ENCODE data around the gene CD7. TPM values are rescaled to one million over a fixed set of nuclear protein-coding genes. Genes with fewer than 3 reads are reported as not detected.

CD7 gene
- total RNA-seq, 4 donors from 2014 or later: 0.44 to 2.2 (median 1.8) TPM; not detected in 1

DNA sequence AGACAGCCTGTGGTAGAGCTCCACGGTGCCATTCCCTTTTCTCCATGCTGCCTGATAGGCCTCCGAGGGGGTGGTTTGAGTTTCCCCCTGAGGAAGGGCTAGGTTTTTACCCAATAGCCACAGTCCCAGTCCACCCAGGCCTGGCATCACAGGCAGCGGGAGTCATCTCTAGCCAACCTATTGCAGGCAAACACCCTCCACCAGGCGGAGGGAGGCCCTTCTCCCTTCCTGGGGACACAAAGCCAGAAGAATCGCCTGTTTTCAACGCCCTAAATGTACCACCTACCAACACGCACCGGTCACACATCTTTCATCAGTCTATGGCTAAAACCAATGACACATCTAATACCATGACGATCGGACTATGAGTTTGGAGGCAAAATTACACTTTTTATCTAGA lies 51.3 kb downstream of the CD7 start:
- TF ChIP-seq, protein P1, sequence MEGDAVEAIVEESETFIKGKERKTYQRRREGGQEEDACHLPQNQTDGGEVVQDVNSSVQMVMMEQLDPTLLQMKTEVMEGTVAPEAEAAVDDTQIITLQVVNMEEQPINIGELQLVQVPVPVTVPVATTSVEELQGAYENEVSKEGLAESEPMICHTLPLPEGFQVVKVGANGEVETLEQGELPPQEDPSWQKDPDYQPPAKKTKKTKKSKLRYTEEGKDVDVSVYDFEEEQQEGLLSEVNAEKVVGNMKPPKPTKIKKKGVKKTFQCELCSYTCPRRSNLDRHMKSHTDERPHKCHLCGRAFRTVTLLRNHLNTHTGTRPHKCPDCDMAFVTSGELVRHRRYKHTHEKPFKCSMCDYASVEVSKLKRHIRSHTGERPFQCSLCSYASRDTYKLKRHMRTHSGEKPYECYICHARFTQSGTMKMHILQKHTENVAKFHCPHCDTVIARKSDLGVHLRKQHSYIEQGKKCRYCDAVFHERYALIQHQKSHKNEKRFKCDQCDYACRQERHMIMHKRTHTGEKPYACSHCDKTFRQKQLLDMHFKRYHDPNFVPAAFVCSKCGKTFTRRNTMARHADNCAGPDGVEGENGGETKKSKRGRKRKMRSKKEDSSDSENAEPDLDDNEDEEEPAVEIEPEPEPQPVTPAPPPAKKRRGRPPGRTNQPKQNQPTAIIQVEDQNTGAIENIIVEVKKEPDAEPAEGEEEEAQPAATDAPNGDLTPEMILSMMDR (IDR thresholded peaks at IDR 0.05; ENCODE audit: low read depth): no peak

Other genes with a start within 250 kb of the CD7 start
- gene FASN, start 219.4 kb downstream of the CD7 start, total RNA-seq: 1,000 to 10,000 TPM in 1 of 4 donors, 100 to 1,000 TPM in 3; 148 to 4,879 (median 378) TPM
- 10 to 100 TPM in 3 of 4 donors, 1 to 10 TPM in 1; 8.8 to 31.5 (median 17.1) TPM for gene CCDC57, start 104.8 kb downstream of the CD7 start, total RNA-seq
- 10 to 100 TPM in 3 of 4 donors, 1 to 10 TPM in 1; 2.8 to 64.8 (median 19.2) TPM for gene SLC16A3, start 88.6 kb downstream of the CD7 start, total RNA-seq
- gene CSNK1D, start 43.9 kb downstream of the CD7 start, total RNA-seq: 100 to 1,000 TPM in 1 of 4 donors, 10 to 100 TPM in 3; 55.1 to 139 (median 64.5) TPM
- 10 to 100 TPM in 3 of 4 donors, 1 to 10 TPM in 1; 9.5 to 17.5 (median 14.7) TPM for gene SECTM1, start 16.2 kb upstream of the CD7 start, total RNA-seq
- gene TEX19, start 41.6 kb upstream of the CD7 start, total RNA-seq: not detected
- gene UTS2R, start 54.2 kb upstream of the CD7 start, total RNA-seq: not detected
- gene HEXD, start 100.7 kb upstream of the CD7 start, total RNA-seq: 100 to 1,000 TPM in 2 of 4 donors, 10 to 100 TPM in 2; 47.0 to 160 (median 105) TPM
- 10 to 100 TPM in 3 of 4 donors, 1 to 10 TPM in 1; 7.7 to 39.9 (median 24.3) TPM for gene OGFOD3, start 101.0 kb upstream of the CD7 start, total RNA-seq
- 10 to 100 TPM; 28.7 to 84.6 (median 64.6) TPM for gene CYBC1, start 133.1 kb upstream of the CD7 start, total RNA-seq
- 10 to 100 TPM; 32.6 to 56.7 (median 42.8) TPM for gene NARF, start 141.1 kb upstream of the CD7 start, total RNA-seq
- gene FOXK2, start 202.1 kb upstream of the CD7 start, total RNA-seq: 10 to 100 TPM; 22.0 to 42.2 (median 35.0) TPM

Measured in subcutaneous adipose tissue (tissue), 4 donors.